ENCODE measurements around the gene ZNF831. TPM values are rescaled to one million over a fixed set of nuclear protein-coding genes. Genes with fewer than 3 reads are reported as not detected.

The ZNF831 gene
- polyA plus RNA-seq, 1 donor = 0.31 TPM

- no peaks in the 10 kb centered on the region for H3K4me1 ChIP-seq (ENCODE audit: control insufficient read depth, insufficient read depth, low read length)
- no peaks in the 10 kb centered on the region for H3K9me3 ChIP-seq (ENCODE audit: control insufficient read depth, low read depth, low read length)
- peaks cover 6% of the 10 kb centered on the region for H3K27me3 ChIP-seq (ENCODE audit: control insufficient read depth, insufficient read depth, low read length)
- no peaks in the 10 kb centered on the region for H3K36me3 ChIP-seq (ENCODE audit: control insufficient read depth, insufficient read depth, low read length)
- no CpG with 5 or more reads among the region's 1 CpG for WGBS (ENCODE audit: insufficient coverage, low lambda C conversion rate)
- DNase-seq = no peak
- no peak overlapping the region for H3K4me3 ChIP-seq (ENCODE audit: low read length)
- H3K27ac ChIP-seq (ENCODE audit: low read length) = no peak overlapping the region
Measured at GRCh38 chr20:59139998-59140397, 23.6 kb upstream of the ZNF831 start.

GRCh38 chr20:59141818-59142581 lies 21.6 kb upstream of the ZNF831 start:
- Histone ChIP-seq H3K27ac (ENCODE audit: low read length) (no peak overlapping the region), H3K4me3 (ENCODE audit: low read length) (no peak overlapping the region), H3K9me3 (ENCODE audit: control insufficient read depth, low read depth, low read length) (no peaks in the 10 kb centered on the region), H3K27me3 (ENCODE audit: control insufficient read depth, insufficient read depth, low read length) (peaks cover 6% of the 10 kb centered on the region), H3K4me1 (ENCODE audit: control insufficient read depth, insufficient read depth, low read length) (no peaks in the 10 kb centered on the region), H3K36me3 (ENCODE audit: control insufficient read depth, insufficient read depth, low read length) (no peaks in the 10 kb centered on the region)
- WGBS (ENCODE audit: insufficient coverage, low lambda C conversion rate) = no CpG with 5 or more reads among the region's 13 CpGs
- DNase-seq = no peak

- Histone ChIP-seq H3K27ac (ENCODE audit: low read length) (no peak overlapping the region), H3K36me3 (ENCODE audit: control insufficient read depth, insufficient read depth, low read length) (no peaks in the 10 kb centered on the region), H3K27me3 (ENCODE audit: control insufficient read depth, insufficient read depth, low read length) (peaks cover 4% of the 10 kb centered on the region), H3K4me1 (ENCODE audit: control insufficient read depth, insufficient read depth, low read length) (no peaks in the 10 kb centered on the region), H3K4me3 (ENCODE audit: low read length) (no peak overlapping the region), H3K9me3 (ENCODE audit: control insufficient read depth, low read depth, low read length) (no peaks in the 10 kb centered on the region)
- no peak for DNase-seq
- no CpG with 5 or more reads among the region's 5 CpGs for WGBS (ENCODE audit: insufficient coverage, low lambda C conversion rate)
Measured at GRCh38 chr20:59143326-59143725, 20.3 kb upstream of the ZNF831 start.

GRCh38 chr20:59144179-59144830 lies 19.3 kb upstream of the ZNF831 start:
- peaks cover under 1% of the 10 kb centered on the region for H3K4me1 ChIP-seq (ENCODE audit: control insufficient read depth, insufficient read depth, low read length)
- DNase-seq = no peak
- H3K9me3 ChIP-seq (ENCODE audit: control insufficient read depth, low read depth, low read length) = no peaks in the 10 kb centered on the region
- H3K27ac ChIP-seq (ENCODE audit: low read length) = no peak overlapping the region
- no peaks in the 10 kb centered on the region for H3K36me3 ChIP-seq (ENCODE audit: control insufficient read depth, insufficient read depth, low read length)
- H3K4me3 ChIP-seq (ENCODE audit: low read length) = no peak overlapping the region
- no peaks in the 10 kb centered on the region for H3K27me3 ChIP-seq (ENCODE audit: control insufficient read depth, insufficient read depth, low read length)
- 93% methylated on average over 2 of the region's 9 CpGs for WGBS (ENCODE audit: insufficient coverage, low lambda C conversion rate)

- no peak for DNase-seq
- WGBS (ENCODE audit: insufficient coverage, low lambda C conversion rate) = no CpG with 5 or more reads among the region's 4 CpGs
- no peak overlapping the region for H3K4me3 ChIP-seq (ENCODE audit: low read length)
- H3K27me3 ChIP-seq (ENCODE audit: control insufficient read depth, insufficient read depth, low read length) = no peaks in the 10 kb centered on the region
- no peaks in the 10 kb centered on the region for H3K9me3 ChIP-seq (ENCODE audit: control insufficient read depth, low read depth, low read length)
- H3K4me1 ChIP-seq (ENCODE audit: control insufficient read depth, insufficient read depth, low read length) = peaks cover 5% of the 10 kb centered on the region
- no peak overlapping the region for H3K27ac ChIP-seq (ENCODE audit: low read length)
- no peaks in the 10 kb centered on the region for H3K36me3 ChIP-seq (ENCODE audit: control insufficient read depth, insufficient read depth, low read length)
Measured at GRCh38 chr20:59144831-59145196, 18.8 kb upstream of the ZNF831 start.

- Histone ChIP-seq H3K27ac (ENCODE audit: low read length) (no peak overlapping the region), H3K36me3 (ENCODE audit: control insufficient read depth, insufficient read depth, low read length) (no peaks in the 10 kb centered on the region), H3K4me3 (ENCODE audit: low read length) (no peak overlapping the region), H3K9me3 (ENCODE audit: control insufficient read depth, low read depth, low read length) (no peaks in the 10 kb centered on the region), H3K27me3 (ENCODE audit: control insufficient read depth, insufficient read depth, low read length) (no peaks in the 10 kb centered on the region), H3K4me1 (ENCODE audit: control insufficient read depth, insufficient read depth, low read length) (peaks cover 5% of the 10 kb centered on the region)
- WGBS (ENCODE audit: insufficient coverage, low lambda C conversion rate) = no CpG with 5 or more reads among the region's 5 CpGs
- DNase-seq = no peak
Measured at GRCh38 chr20:59145247-59145923, 18.2 kb upstream of the ZNF831 start.

- H3K4me3 ChIP-seq (ENCODE audit: low read length) = no peak overlapping the region
- H3K9me3 ChIP-seq (ENCODE audit: control insufficient read depth, low read depth, low read length) = no peaks in the 10 kb centered on the region
- peaks cover 5% of the 10 kb centered on the region for H3K4me1 ChIP-seq (ENCODE audit: control insufficient read depth, insufficient read depth, low read length)
- H3K36me3 ChIP-seq (ENCODE audit: control insufficient read depth, insufficient read depth, low read length) = no peaks in the 10 kb centered on the region
- no peak for DNase-seq
- no peaks in the 10 kb centered on the region for H3K27me3 ChIP-seq (ENCODE audit: control insufficient read depth, insufficient read depth, low read length)
- no peak overlapping the region for H3K27ac ChIP-seq (ENCODE audit: low read length)
- WGBS (ENCODE audit: insufficient coverage, low lambda C conversion rate) = no CpG with 5 or more reads among the region's 23 CpGs
Measured at GRCh38 chr20:59145924-59146779, 17.5 kb upstream of the ZNF831 start.

- Histone ChIP-seq H3K27me3 (ENCODE audit: control insufficient read depth, insufficient read depth, low read length) (no peaks in the 10 kb centered on the region), H3K4me3 (ENCODE audit: low read length) (no peak overlapping the region), H3K36me3 (ENCODE audit: control insufficient read depth, insufficient read depth, low read length) (no peaks in the 10 kb centered on the region), H3K9me3 (ENCODE audit: control insufficient read depth, low read depth, low read length) (no peaks in the 10 kb centered on the region), H3K4me1 (ENCODE audit: control insufficient read depth, insufficient read depth, low read length) (peaks cover 5% of the 10 kb centered on the region), H3K27ac (ENCODE audit: low read length) (no peak overlapping the region)
- DNase-seq = no peak
- 83% methylated on average over 1 of the region's 8 CpGs for WGBS (ENCODE audit: insufficient coverage, low lambda C conversion rate)
Measured at GRCh38 chr20:59146780-59147565, 16.6 kb upstream of the ZNF831 start.

- peaks cover 5% of the 10 kb centered on the region for H3K4me1 ChIP-seq (ENCODE audit: control insufficient read depth, insufficient read depth, low read length)
- no peaks in the 10 kb centered on the region for H3K9me3 ChIP-seq (ENCODE audit: control insufficient read depth, low read depth, low read length)
- no peak for DNase-seq
- no peaks in the 10 kb centered on the region for H3K27me3 ChIP-seq (ENCODE audit: control insufficient read depth, insufficient read depth, low read length)
- H3K27ac ChIP-seq (ENCODE audit: low read length) = no peak overlapping the region
- no peaks in the 10 kb centered on the region for H3K36me3 ChIP-seq (ENCODE audit: control insufficient read depth, insufficient read depth, low read length)
- H3K4me3 ChIP-seq (ENCODE audit: low read length) = no peak overlapping the region
- WGBS (ENCODE audit: insufficient coverage, low lambda C conversion rate) = no CpG with 5 or more reads among the region's 3 CpGs
Measured at GRCh38 chr20:59147586-59147985, 16.0 kb upstream of the ZNF831 start.
